CD4-positive, CD25-positive, alpha-beta regulatory T cell (primary cell): ENCODE data around the gene PLA2G12A. TPM values are rescaled to one million over a fixed set of nuclear protein-coding genes. Genes with fewer than 3 reads are reported as not detected.

ENCODE experiments used
- ATAC-seq, 2 donors: fragments of 150-1000 bp; cut with Tn5 transposase; one replicate each; pipeline ENCODE4 v1.10.0; 2021; ENCODE audit warnings: low read depth in 2 of 2, moderate number of reproducible peaks in 2 of 2, moderate library complexity in 1 of 2
- DNase-seq, 3 donors: peaks; one replicate each; pipeline versions ENCODE4 v3.0.0 to v3.0.0-alpha.2; 2012 to 2022; ENCODE audit warnings: mixed read lengths in 1 of 3
- H3K27ac ChIP-seq: one replicate; pipeline ENCODE4 v1.7.0; 2013; ENCODE audit warnings: mild to moderate bottlenecking, low read length; ENCODE audit not compliant: insufficient read depth, poor library complexity, severe bottlenecking
- H3K27me3 ChIP-seq: one replicate; pipeline ENCODE4 v1.7.0; 2013; ENCODE audit warnings: low read length; ENCODE audit not compliant: control insufficient read depth, insufficient read depth
- H3K36me3 ChIP-seq: one replicate; pipeline ENCODE4 v1.7.0; 2013; ENCODE audit warnings: mild to moderate bottlenecking, low read length, moderate library complexity; ENCODE audit not compliant: control insufficient read depth, insufficient read depth
- H3K4me1 ChIP-seq: 2 replicates; pipeline ENCODE4 v1.7.0; 2013; ENCODE audit warnings: mild to moderate bottlenecking, low read length; ENCODE audit not compliant: insufficient read depth, control insufficient read depth, poor library complexity, severe bottlenecking
- H3K4me3 ChIP-seq: one replicate; pipeline ENCODE4 v1.7.0; 2013; ENCODE audit warnings: low read depth, mild to moderate bottlenecking, low read length, moderate library complexity
- H3K9me3 ChIP-seq, 2 experiments: 1 replicate in 1 of 2; 2 replicates in 1 of 2; pipeline ENCODE4 v1.7.0; 2013; ENCODE audit warnings: low read length in 2 of 2, mild to moderate bottlenecking in 1 of 2, moderate library complexity in 1 of 2; ENCODE audit not compliant: control insufficient read depth in 2 of 2
- H3K27ac Mint-ChIP-seq, 3 donors: one replicate each; pipeline ENCODE4 v1.8.0; 2020 to 2022; ENCODE audit warnings: mild to moderate bottlenecking in 3 of 3, mixed read lengths in 3 of 3, moderate library complexity in 2 of 3
- H3K27me3 Mint-ChIP-seq: one replicate; pipeline ENCODE4 v1.8.0; 2022; ENCODE audit warnings: mild to moderate bottlenecking, mixed read lengths
- H3K36me3 Mint-ChIP-seq: one replicate; pipeline ENCODE4 v1.8.0; 2020; ENCODE audit warnings: mixed read lengths
- H3K4me1 Mint-ChIP-seq, 4 donors: one replicate each; pipeline ENCODE4 v1.8.0; 2020 to 2022; ENCODE audit warnings: mixed read lengths in 4 of 4, mild to moderate bottlenecking in 1 of 4
- H3K4me3 Mint-ChIP-seq, 4 donors: one replicate each; pipeline ENCODE4 v1.8.0; 2020 to 2022; ENCODE audit warnings: mild to moderate bottlenecking in 4 of 4, mixed read lengths in 4 of 4, moderate library complexity in 3 of 4
- H3K9me3 Mint-ChIP-seq, 7 donors: one replicate each; pipeline ENCODE4 v1.8.0; 2020 to 2022; ENCODE audit warnings: mixed read lengths in 7 of 7, mild to moderate bottlenecking in 3 of 7, moderate library complexity in 2 of 7
- polyA plus RNA-seq, 4 donors: library from polyadenylated mRNA; unstranded; fragments of 300-500 nt; fragmentation: Illumina TruSeq; gene quantifications; one replicate each; pipeline ENCODE4 v1.2.3, GENCODE V29; 2021
- total RNA-seq: library from RNA; stranded (reverse); gene quantifications from one replicate; pipeline ENCODE4 v1.2.3, GENCODE V29; 2022

The PLA2G12A gene
- total and polyA plus RNA-seq, 5 donors from 2014 or later, result 13.3 to 48.4 (median 42.6) TPM

- Mint-ChIP-seq H3K9me3 (no peaks in the 10 kb centered on the region), H3K27me3 (peaks cover 15% of the 10 kb centered on the region), H3K4me3 (no peak overlapping the region), H3K4me1 (peaks cover 0 to 6% (median 0%) of the 10 kb centered on the region in 4 donors), H3K36me3 (no peaks in the 10 kb centered on the region), H3K27ac (no peak overlapping the region)
- H3K4me3 ChIP-seq, result no peak overlapping the region
- DNase-seq (no peak), ATAC-seq (no peak)
- H3K9me3 ChIP-seq, result no peaks in the 10 kb centered on the region
- H3K36me3 ChIP-seq, result no peaks in the 10 kb centered on the region
- no peak overlapping the region for H3K27ac ChIP-seq
- H3K4me1 ChIP-seq, result no peaks in the 10 kb centered on the region
- H3K27me3 ChIP-seq, result peaks cover 5% of the 10 kb centered on the region
Measured at GRCh38 chr4:109751852-109752251, 22.0 kb upstream of the PLA2G12A start.

- Mint-ChIP-seq H3K9me3 (no peaks in the 10 kb centered on the region), H3K27me3 (peaks cover 20% of the 10 kb centered on the region), H3K4me3 (no peak overlapping the region), H3K27ac (no peak overlapping the region), H3K4me1 (peaks cover 0 to 6% (median 0%) of the 10 kb centered on the region in 4 donors), H3K36me3 (no peaks in the 10 kb centered on the region)
- ATAC-seq (no peak), DNase-seq (no peak)
- Histone ChIP-seq H3K27ac (no peak overlapping the region), H3K9me3 (no peaks in the 10 kb centered on the region), H3K27me3 (peaks cover 8% of the 10 kb centered on the region), H3K4me1 (no peaks in the 10 kb centered on the region), H3K36me3 (no peaks in the 10 kb centered on the region), H3K4me3 (no peak overlapping the region)
Measured at GRCh38 chr4:109750652-109751244, 20.9 kb upstream of the PLA2G12A start.

- no peaks in the 10 kb centered on the region for H3K4me1 Mint-ChIP-seq
- no peak overlapping the region for H3K4me3 ChIP-seq
- H3K27ac Mint-ChIP-seq, result no peak overlapping the region
- no peaks in the 10 kb centered on the region for H3K36me3 Mint-ChIP-seq
- ATAC-seq, result no peak
- DNase-seq, result no peak
- H3K4me3 Mint-ChIP-seq, result no peak overlapping the region
- no peaks in the 10 kb centered on the region for H3K4me1 ChIP-seq
- no peaks in the 10 kb centered on the region for H3K36me3 ChIP-seq
- H3K27me3 Mint-ChIP-seq, result peaks cover 24% of the 10 kb centered on the region
- H3K9me3 ChIP-seq, result no peaks in the 10 kb centered on the region
- peaks cover 9% of the 10 kb centered on the region for H3K27me3 ChIP-seq
- H3K27ac ChIP-seq, result no peak overlapping the region
- H3K9me3 Mint-ChIP-seq, result no peaks in the 10 kb centered on the region
Measured at GRCh38 chr4:109749388-109750082, 19.7 kb upstream of the PLA2G12A start.

GRCh38 chr4:109748114-109748513 is 18.2 kb upstream of the PLA2G12A start:
- Mint-ChIP-seq H3K36me3 (no peaks in the 10 kb centered on the region), H3K27me3 (peaks cover 28% of the 10 kb centered on the region), H3K9me3 (no peaks in the 10 kb centered on the region), H3K4me1 (no peaks in the 10 kb centered on the region), H3K4me3 (no peak overlapping the region), H3K27ac (no peak overlapping the region)
- Histone ChIP-seq H3K4me3 (no peak overlapping the region), H3K36me3 (no peaks in the 10 kb centered on the region), H3K4me1 (no peaks in the 10 kb centered on the region), H3K27ac (no peak overlapping the region), H3K9me3 (no peaks in the 10 kb centered on the region), H3K27me3 (peaks cover 11% of the 10 kb centered on the region)
- ATAC-seq (no peak), DNase-seq (no peak)

- no peaks in the 10 kb centered on the region for H3K4me1 Mint-ChIP-seq
- H3K27ac ChIP-seq, result no peak overlapping the region
- H3K36me3 ChIP-seq, result no peaks in the 10 kb centered on the region
- no peaks in the 10 kb centered on the region for H3K9me3 Mint-ChIP-seq
- no peaks in the 10 kb centered on the region for H3K36me3 Mint-ChIP-seq
- H3K4me3 Mint-ChIP-seq, result no peak overlapping the region
- H3K27ac Mint-ChIP-seq, result no peak overlapping the region
- peaks cover 18% of the 10 kb centered on the region for H3K27me3 ChIP-seq
- no peak for DNase-seq
- no peak overlapping the region for H3K4me3 ChIP-seq
- H3K4me1 ChIP-seq, result no peaks in the 10 kb centered on the region
- no peaks in the 10 kb centered on the region for H3K9me3 ChIP-seq
- ATAC-seq, result no peak
- H3K27me3 Mint-ChIP-seq, result peaks cover 40% of the 10 kb centered on the region
Measured at GRCh38 chr4:109746728-109747127, 16.9 kb upstream of the PLA2G12A start.

GRCh38 chr4:109745830-109746229 is 16.0 kb upstream of the PLA2G12A start:
- H3K27ac ChIP-seq, result no peak overlapping the region

GRCh38 chr4:109739547-109739946 is 9.7 kb upstream of the PLA2G12A start:
- no peak for ATAC-seq

More at GRCh38 chr4:109745830-109746229, 16.0 kb upstream of the PLA2G12A start:
- no peaks in the 10 kb centered on the region for H3K4me1 ChIP-seq
- no peaks in the 10 kb centered on the region for H3K36me3 Mint-ChIP-seq
- DNase-seq, result no peak
- H3K9me3 Mint-ChIP-seq, result no peaks in the 10 kb centered on the region
- H3K27me3 ChIP-seq, result peaks cover 20% of the 10 kb centered on the region
- peaks cover 48% of the 10 kb centered on the region for H3K27me3 Mint-ChIP-seq
- H3K4me3 Mint-ChIP-seq, result no peak overlapping the region
- H3K27ac Mint-ChIP-seq, result no peak overlapping the region
- no peaks in the 10 kb centered on the region for H3K36me3 ChIP-seq
- ATAC-seq, result no peak
- no peak overlapping the region for H3K4me3 ChIP-seq
- H3K4me1 Mint-ChIP-seq, result no peaks in the 10 kb centered on the region
- H3K9me3 ChIP-seq, result no peaks in the 10 kb centered on the region

More at GRCh38 chr4:109739547-109739946, 9.7 kb upstream of the PLA2G12A start:
- H3K27me3 Mint-ChIP-seq, result peaks cover 63% of the 10 kb centered on the region
- Histone ChIP-seq H3K4me1 (no peaks in the 10 kb centered on the region), H3K27ac (no peak overlapping the region), H3K36me3 (no peaks in the 10 kb centered on the region), H3K27me3 (peaks cover 12% of the 10 kb centered on the region), H3K4me3 (no peak overlapping the region), H3K9me3 (no peaks in the 10 kb centered on the region)
- no peaks in the 10 kb centered on the region for H3K4me1 Mint-ChIP-seq
- no peak overlapping the region for H3K27ac Mint-ChIP-seq
- peaks cover 4% of the 10 kb centered on the region for H3K36me3 Mint-ChIP-seq
- no peak for DNase-seq
- peaks cover 0 to 1% (median 0%) of the 10 kb centered on the region in 7 donors for H3K9me3 Mint-ChIP-seq
- no peak overlapping the region for H3K4me3 Mint-ChIP-seq
